ENCODE measurements around the gene SAP30BP. TPM values are rescaled to one million over a fixed set of nuclear protein-coding genes. Genes with fewer than 3 reads are reported as not detected.
A peak's percentile ranks its signal among the peaks of the same experiment; 100 is the strongest.

SAP30BP gene
- total RNA-seq, 4 donors from 2014 or later, result 50.3 to 81.3 (median 77.6) TPM

GRCh38 chr17:75679706-75680211 is 12.6 kb downstream of the SAP30BP start:
- H3K27me3 ChIP-seq, result no peaks in the 10 kb centered on the region
- intact Hi-C loops (cut with DNase I), result no loop called here
- H3K4me1 ChIP-seq, result peaks cover 32 to 52% (median 43%) of the 10 kb centered on the region in 4 donors
- WGBS, result 60% methylated on average over 11 of the region's 11 CpGs
- no peak for DNase-seq (ENCODE audit: extremely low spot score)
- peaks cover 0 to 40% (median 25%) of the 10 kb centered on the region in 4 donors for H3K36me3 ChIP-seq
- no peaks in the 10 kb centered on the region for H3K9me3 ChIP-seq
- no peak overlapping the region for H3K4me3 ChIP-seq
- H3K27ac ChIP-seq (replicated peaks in 1 of 4), result peak overlapping the region; percentile 48 to 60 (median 52)
- TF ChIP-seq EP300 (IDR thresholded peaks at IDR 0.05) (no peak), POLR2A (IDR thresholded peaks at IDR 0.05; ENCODE audit: low read depth) (no peak), POLR2AphosphoS5 (IDR thresholded peaks at IDR 0.05) (peak in 1 of 2 donors; percentile 29), CTCF (IDR thresholded peaks at IDR 0.05) (peak in 1 of 3 experiments; percentile 13)

- 92% methylated on average over 10 of the region's 10 CpGs for WGBS
- peak overlapping the region; percentile 48 to 60 (median 52) for H3K27ac ChIP-seq (replicated peaks in 1 of 4)
- no peak overlapping the region for H3K4me3 ChIP-seq
- peaks cover 0 to 45% (median 26%) of the 10 kb centered on the region in 4 donors for H3K36me3 ChIP-seq
- TF ChIP-seq POLR2AphosphoS5 (IDR thresholded peaks at IDR 0.05) (no peak), CTCF (IDR thresholded peaks at IDR 0.05) (no peak), EP300 (IDR thresholded peaks at IDR 0.05) (no peak), POLR2A (IDR thresholded peaks at IDR 0.05; ENCODE audit: low read depth) (no peak)
- no peak for DNase-seq (ENCODE audit: extremely low spot score)
- no peaks in the 10 kb centered on the region for H3K9me3 ChIP-seq
- H3K27me3 ChIP-seq, result no peaks in the 10 kb centered on the region
- peaks cover 36 to 53% (median 43%) of the 10 kb centered on the region in 4 donors for H3K4me1 ChIP-seq
- intact Hi-C loops (cut with DNase I), result no loop called here
These were observed 13.3 kb downstream of the SAP30BP start for GRCh38 chr17:75680431-75680830.

- DNase-seq (ENCODE audit: extremely low spot score), result no peak
- intact Hi-C loops (cut with DNase I), result no loop called here
- Histone ChIP-seq H3K9me3 (no peaks in the 10 kb centered on the region), H3K4me3 (no peak overlapping the region), H3K4me1 (peaks cover 44 to 62% (median 50%) of the 10 kb centered on the region in 4 donors), H3K27me3 (no peaks in the 10 kb centered on the region), H3K36me3 (peaks cover 0 to 39% (median 26%) of the 10 kb centered on the region in 4 donors), H3K27ac (replicated peaks in 1 of 4) (peak overlapping the region; percentile 48 to 60 (median 52))
- TF ChIP-seq CTCF (IDR thresholded peaks at IDR 0.05) (no peak), POLR2A (IDR thresholded peaks at IDR 0.05; ENCODE audit: low read depth) (no peak), POLR2AphosphoS5 (IDR thresholded peaks at IDR 0.05) (no peak), EP300 (IDR thresholded peaks at IDR 0.05) (no peak)
- 80% methylated on average over 3 of the region's 3 CpGs for WGBS
These were observed 14.2 kb downstream of the SAP30BP start for GRCh38 chr17:75681289-75681688.

- Histone ChIP-seq H3K4me1 (peaks cover 65 to 84% (median 72%) of the 10 kb centered on the region in 4 donors), H3K27ac (replicated peaks in 1 of 4) (peak overlapping the region in 1 of 4 donors; percentile 1), H3K9me3 (no peaks in the 10 kb centered on the region), H3K36me3 (peaks cover 0 to 35% (median 19%) of the 10 kb centered on the region in 4 donors), H3K27me3 (no peaks in the 10 kb centered on the region), H3K4me3 (no peak overlapping the region)
- no peak for DNase-seq (ENCODE audit: extremely low spot score)
- no peak for TF ChIP-seq POLR2A (IDR thresholded peaks at IDR 0.05; ENCODE audit: low read depth)
- TF ChIP-seq CTCF (IDR thresholded peaks at IDR 0.05), result no peak
- no peak for TF ChIP-seq EP300 (IDR thresholded peaks at IDR 0.05)
- TF ChIP-seq POLR2AphosphoS5 (IDR thresholded peaks at IDR 0.05), result no peak
- WGBS, result 77% methylated on average over 4 of the region's 4 CpGs
- intact Hi-C loops (cut with DNase I), result no loop called here
These were observed 16.4 kb downstream of the SAP30BP start for GRCh38 chr17:75683583-75683982.
